GM12891 (cell line): Measurements from ENCODE around the gene PRKCB.

ENCODE experiments used
- PAX5 ChIP-seq: IDR thresholded peaks from 2 replicates; pipeline ENCODE4 v1.6.1; 2011; ENCODE audit warnings: low read length, moderate library complexity, mild to moderate bottlenecking; ENCODE audit not compliant: insufficient read depth, severe bottlenecking
- POLR2A ChIP-seq: IDR thresholded peaks from 2 replicates; pipeline ENCODE4 v1.6.1; 2011; ENCODE audit warnings: low read depth, low read length, control low read depth
- POLR2AphosphoS5 ChIP-seq: IDR thresholded peaks from 2 replicates; pipeline ENCODE4 v1.6.1; 2011; ENCODE audit warnings: low read depth, low read length, control low read depth
- POU2F2 ChIP-seq: IDR thresholded peaks from 2 replicates; pipeline ENCODE4 v1.6.1; 2011; ENCODE audit warnings: low read depth, mild to moderate bottlenecking, control low read depth, low read length, moderate library complexity
- SPI1 ChIP-seq: IDR thresholded peaks from 2 replicates; pipeline ENCODE4 v1.6.1; 2011; ENCODE audit warnings: low read depth, low read length, control low read depth
- TAF1 ChIP-seq: IDR thresholded peaks from 2 replicates; pipeline ENCODE4 v1.6.1; 2011; ENCODE audit warnings: low read depth, low read length, control low read depth

DNA sequence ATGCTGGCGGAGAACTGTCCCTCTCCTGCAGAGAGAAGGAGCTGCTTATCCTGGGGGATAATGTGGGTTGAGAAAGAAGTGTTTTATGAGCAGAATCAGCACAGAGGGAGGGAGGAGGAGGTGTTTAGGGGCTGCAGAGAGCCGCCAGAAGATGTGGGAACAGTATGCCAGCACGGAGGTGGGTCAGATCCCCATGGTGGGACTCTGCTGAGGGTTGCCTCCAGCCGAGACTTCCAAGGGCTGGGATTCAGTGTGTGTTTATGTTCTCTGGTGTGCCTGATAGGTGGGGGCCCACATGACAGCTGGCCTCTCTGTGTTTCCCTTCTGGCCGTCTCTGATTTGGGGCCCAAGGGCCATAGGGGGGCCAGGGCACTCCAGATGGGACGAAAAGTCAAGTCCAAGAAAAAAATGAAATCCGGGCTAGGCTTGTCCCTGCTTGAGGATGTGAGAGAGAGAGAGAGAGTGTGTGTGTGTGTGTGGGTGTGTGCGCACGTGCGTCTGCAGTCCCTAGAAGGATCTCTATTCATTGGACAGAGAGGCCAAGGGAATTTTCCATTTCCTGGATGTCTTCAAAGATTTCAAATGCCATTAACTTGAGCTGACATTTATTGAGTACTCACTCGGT is 21.6 kb downstream of the PRKCB start:
- TF ChIP-seq POLR2A (no peak), TAF1 (no peak), PAX5 (no peak), POLR2AphosphoS5 (no peak), POU2F2 (no peak), SPI1 (peak; percentile 24; the same call in 1 of the 2 replicates)
